GM19372 (cell line): ENCODE results near the gene BTC.
"Not testable (repeated sequence)": the region's sequence is repeated elsewhere in the genome, so short reads cannot be mapped to it uniquely, and the experiment has no call there.

ENCODE experiments used
- ATAC-seq: cut with Tn5 transposase; IDR thresholded peaks from one replicate; pipeline ENCODE4 v1.9.1; 2021; ENCODE audit warnings: mild to moderate bottlenecking, low read depth, moderate library complexity; ENCODE audit not compliant: unreplicated experiment

Gene BTC, protein sequence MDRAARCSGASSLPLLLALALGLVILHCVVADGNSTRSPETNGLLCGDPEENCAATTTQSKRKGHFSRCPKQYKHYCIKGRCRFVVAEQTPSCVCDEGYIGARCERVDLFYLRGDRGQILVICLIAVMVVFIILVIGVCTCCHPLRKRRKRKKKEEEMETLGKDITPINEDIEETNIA

DNA sequence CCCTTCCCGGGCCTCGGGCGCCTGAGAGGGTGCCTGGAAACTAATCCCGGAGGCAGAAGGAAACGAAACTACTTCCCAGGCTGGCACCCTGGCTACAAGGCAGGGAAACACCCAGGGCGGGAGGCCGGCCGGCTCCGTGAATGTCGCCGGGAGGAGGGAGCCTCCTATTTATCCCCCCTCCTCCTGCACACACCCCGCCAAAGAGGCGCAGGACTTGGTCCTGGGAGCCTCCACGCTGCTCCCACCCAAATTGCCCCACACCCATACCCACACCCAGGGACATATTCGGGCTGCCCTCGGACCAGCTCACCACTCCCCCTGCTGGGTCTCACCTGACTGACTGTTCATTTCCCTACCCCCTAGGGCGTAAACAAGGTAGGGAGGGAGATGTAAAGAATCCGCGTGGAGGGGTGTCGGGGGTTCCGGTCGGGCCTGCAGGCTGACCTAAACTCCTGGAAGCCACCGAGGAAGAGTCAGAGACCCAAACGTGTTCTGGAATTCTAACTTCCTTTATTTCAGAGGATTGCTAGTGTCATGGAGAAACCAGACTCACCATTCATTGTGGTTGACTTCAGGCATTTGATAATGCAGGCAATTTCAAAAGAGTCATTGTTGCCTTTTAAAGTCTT is at the start of gene BTC:
Gene BTC, minus strand, starts transcription at position 142 of the 629 bp plus-strand sequence. CDS start 198 bp downstream, outside the sequence.
- peak; percentile 49 for ATAC-seq

DNA sequence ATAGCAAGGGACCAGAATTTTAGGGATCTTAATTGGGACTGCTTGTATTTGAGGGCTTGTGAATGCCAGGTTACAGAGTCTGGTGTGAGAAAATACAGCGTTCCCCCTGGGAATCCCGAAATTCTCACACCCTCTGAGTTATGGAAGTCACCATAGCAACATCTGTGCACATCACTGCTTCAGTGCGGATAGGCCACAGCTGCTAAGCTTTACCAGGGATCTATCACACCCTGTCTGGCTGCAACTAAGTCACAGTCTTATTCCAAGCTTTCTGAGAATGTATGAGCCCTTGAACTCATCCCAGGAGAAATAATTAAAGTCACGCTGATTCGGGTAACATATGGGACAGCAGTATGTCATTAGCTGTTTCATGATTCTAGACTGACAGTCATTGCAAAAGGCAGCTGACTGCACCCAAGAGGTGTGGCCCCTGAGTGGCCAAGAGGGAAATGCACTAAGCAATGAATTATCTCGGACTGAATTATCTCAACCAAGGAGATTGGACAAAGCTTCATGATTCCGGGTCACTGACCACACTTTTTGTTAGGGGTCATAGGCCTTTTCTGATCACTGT is 46.7 kb upstream of the BTC start:
- ATAC-seq: no peak

DNA sequence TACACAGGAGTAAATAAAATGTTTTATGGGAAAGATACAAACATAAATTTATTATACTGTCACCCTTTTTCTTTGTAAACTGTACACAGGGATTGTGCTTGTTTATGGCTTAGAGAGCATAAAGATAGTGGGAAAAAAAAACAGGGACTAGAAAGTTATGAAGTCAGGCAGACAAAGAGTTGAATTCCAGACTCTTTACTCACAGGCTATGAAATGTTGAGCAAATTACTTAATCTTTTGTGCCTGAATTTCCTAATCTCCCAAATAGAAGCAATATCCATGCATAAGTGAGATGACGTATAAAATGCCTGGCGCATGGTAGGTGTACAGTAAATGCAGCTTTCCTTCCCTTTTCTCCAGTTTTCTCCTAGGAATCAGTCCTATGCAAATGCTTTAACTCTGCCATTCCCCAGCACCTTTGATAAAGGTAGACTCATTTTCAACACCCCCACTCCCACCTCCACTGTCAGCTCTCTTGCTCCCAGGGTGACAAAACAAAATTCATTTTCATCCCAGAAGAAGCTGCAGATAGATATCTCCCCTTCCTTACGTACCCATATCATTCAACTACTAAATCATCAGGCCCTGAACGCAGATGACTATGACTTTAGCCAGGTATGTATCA is 44.5 kb upstream of the BTC start:
- no peak for ATAC-seq

- ATAC-seq: no peak
These were observed 36.6 kb upstream of the BTC start for GRCh38 chr4:74830928-74831327.

DNA sequence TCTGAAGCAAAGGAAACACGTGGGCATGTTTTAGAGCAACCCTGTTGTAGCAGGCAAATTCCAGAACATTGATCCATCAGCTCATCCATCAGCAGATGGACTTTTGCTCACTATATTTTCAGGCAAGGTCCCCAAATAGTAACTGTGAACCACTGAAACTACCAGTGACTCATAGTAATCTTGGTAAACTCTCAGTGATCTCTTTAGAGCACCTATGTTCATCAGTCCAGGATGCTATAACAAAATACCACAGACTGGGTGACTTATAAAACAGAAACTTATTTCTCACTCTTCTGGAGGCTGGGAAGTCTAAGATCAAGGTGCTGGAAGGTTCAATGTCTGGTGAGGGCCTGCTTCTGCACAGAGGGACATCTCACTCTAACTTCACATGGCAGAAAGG is 28.9 kb upstream of the BTC start:
- no peak for ATAC-seq

- no peak for ATAC-seq
These were observed 28.3 kb upstream of the BTC start for GRCh38 chr4:74822603-74823002.

DNA sequence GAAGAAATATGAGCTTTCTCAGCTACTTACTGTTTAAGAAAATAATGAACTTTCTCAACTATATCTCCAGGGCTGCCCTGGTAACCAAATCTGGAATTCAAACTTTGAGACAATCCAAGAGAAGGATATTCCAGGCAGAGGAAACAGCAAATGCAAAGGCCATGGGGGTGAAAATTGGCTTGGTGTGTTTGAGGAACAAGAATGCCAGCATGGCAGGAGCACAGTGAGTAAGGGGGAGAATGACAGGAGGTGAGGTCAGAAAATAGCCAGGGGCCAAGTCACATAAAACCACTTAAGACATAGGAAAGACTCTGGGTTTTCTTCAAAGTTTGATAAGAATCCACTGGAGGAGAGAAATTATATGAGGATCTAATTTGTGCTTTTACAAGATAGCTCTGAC is 27.2 kb upstream of the BTC start:
- ATAC-seq: no peak

DNA sequence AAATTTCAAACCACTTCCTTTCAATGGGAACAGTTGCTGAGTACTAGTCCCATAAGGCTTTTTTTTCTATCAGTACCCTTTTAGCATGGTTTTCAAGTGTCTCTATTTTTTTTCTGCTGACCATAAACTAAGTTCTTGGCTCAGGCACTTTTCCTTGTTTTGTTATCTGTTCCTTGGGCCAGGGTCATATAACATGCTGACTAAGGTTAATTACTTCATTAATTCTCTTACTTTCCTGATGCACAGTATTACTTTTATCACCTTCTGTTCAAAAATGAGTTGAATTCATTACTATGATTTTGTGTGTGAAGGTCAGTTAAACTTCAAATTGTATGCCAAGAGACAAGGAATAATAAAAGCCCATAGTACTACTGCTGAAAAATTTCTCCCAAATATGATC is 19.7 kb upstream of the BTC start:
- no peak for ATAC-seq

GRCh38 chr4:74812056-74812455 is 17.7 kb upstream of the BTC start:
- not testable (repeated sequence) for ATAC-seq

DNA sequence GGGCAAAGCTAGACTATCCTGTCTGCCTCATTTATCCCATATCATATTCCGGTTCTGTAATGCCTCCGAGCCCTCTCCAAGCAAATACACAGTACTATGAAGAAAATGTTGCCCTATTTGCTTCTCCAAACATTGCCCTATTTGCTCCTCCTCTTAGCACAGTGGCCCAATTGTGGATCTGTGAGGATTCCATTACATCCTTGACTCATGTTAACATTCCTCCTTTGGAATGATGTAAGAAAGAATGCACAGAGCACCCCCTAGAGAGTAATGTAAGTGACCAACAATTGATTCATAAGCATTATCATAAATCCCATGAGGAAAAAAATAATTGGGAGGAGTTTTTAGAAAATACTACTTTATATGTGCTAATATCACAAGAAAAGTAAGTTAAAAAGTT is 11.3 kb upstream of the BTC start:
- ATAC-seq: no peak

GRCh38 chr4:74800310-74800709 is 6.0 kb upstream of the BTC start:
- ATAC-seq: no peak

DNA sequence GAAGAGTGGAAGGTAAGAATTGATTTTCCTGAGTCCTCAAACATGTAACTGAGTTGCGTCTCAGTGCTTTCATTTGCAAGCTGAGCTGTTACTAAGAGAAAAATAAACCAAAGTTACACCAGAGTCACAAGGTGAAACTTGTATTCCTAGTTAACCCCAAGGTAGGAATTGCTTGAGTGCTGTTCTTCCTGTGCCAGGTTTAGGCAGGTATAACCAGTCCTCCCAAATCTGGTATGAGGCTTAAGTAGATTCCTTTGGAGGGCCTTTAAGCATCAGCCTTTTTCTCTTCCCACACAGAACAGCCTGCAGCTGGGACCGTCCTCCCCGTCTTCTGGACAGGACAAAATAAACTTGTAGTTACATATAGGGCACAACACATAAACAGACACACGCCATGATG is 2.3 kb upstream of the BTC start:
- no peak for ATAC-seq

DNA sequence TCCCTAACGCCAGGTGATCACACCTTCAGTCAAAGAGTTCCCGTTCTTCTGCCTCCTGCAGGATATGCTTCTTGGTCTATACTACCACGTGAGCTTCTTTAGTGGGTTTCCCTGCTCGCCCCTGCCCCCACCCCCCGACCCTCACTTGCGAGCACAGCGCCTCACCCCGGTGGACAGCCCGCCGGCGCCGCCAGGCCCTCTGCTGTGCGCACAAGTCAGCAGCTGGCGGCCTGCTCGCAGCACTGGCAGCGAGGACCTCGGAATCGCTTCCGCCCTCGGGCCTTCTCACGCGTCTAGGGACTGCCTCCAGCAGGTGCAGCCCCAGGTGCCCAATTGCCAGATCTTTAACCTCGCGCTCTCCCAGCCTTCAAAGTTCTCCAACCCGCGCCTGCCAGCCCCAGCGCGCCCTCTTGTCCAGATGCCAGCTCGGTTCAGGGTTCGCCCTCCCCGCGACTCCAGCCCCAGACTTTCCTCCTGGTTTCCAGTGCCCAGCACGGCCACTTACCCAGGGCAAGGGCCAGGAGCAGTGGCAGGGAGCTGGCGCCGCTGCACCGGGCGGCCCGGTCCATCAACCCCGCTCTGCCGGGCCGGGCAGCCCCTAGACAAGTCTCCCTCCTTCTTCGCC is 454 bp downstream of the BTC start:
- ATAC-seq: no peak

- no peak for ATAC-seq
These were observed 3.7 kb downstream of the BTC start for GRCh38 chr4:74790652-74791051.

DNA sequence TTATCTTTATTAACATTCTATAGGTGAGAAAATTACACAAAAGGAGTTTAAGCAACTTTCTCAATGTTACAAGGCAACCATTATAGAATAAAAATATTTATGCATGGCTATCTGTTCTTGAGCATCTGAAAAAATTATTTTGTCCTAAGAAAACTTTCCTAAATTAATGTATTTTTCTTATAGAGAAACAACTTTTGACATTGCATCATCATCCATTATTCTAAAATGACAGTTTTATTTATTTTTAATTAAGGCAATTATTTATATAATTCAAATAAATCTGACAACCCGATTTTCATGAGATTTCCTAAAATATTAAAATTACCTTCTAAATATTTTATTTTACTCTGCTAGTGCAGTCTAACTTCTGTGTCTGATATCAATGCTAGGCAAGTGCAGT is 4.8 kb downstream of the BTC start:
- ATAC-seq: no peak

GRCh38 chr4:74777531-74777930 is 16.8 kb downstream of the BTC start:
- ATAC-seq: no peak

- ATAC-seq: no peak
These were observed 21.5 kb downstream of the BTC start for GRCh38 chr4:74772783-74773182.

DNA sequence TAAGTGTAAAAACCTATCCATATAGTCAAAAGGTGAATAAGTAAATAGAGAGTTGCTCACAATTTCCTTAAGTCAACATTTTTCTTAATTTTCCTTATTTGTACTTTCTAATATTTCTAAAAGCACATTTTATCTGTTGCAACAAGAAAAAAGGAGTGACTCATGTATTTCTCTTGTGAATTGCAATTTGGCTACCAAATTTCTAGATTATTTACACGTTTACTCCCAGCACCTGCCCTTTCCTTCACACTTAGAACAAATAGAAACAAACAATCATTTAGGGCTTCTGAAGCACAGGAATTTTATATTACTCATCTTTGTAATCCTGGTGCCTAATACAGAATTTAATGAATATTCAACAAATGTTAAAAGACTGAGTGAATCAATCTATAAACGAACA is 22.2 kb downstream of the BTC start:
- ATAC-seq: no peak

GRCh38 chr4:74770226-74770910 is 24.0 kb downstream of the BTC start:
- no peak for ATAC-seq

- no peak for ATAC-seq
These were observed 25.3 kb downstream of the BTC start for GRCh38 chr4:74768857-74769525.
